K562 (cell line): Measurements from ENCODE around the gene ST6GALNAC6. TPM values are rescaled to one million over a fixed set of nuclear protein-coding genes. Genes with fewer than 3 reads are reported as not detected.

Source experiments
- CHAMP1 ChIP-seq: fragments of 450-650 bp; IDR thresholded peaks from 2 replicates; pipeline ENCODE4 v1.6.1; 2016; ENCODE audit warnings: mild to moderate bottlenecking
- MTA2 ChIP-seq: fragments of 450-650 bp; IDR thresholded peaks from 2 replicates; pipeline ENCODE4 v1.6.1; 2016; ENCODE audit warnings: low read depth
- MTA3 ChIP-seq: fragments of 450-650 bp; formaldehyde crosslinking; IDR thresholded peaks from 2 replicates; pipeline ENCODE4 v1.6.1; 2017; ENCODE audit warnings: mild to moderate bottlenecking, borderline replicate concordance
- NFE2 ChIP-seq: IDR thresholded peaks from 2 replicates; pipeline ENCODE4 v1.6.1; 2014; ENCODE audit warnings: antibody characterized with exemption, low read depth
- POLR2B ChIP-seq: fragments of 450-650 bp; IDR thresholded peaks from 2 replicates; pipeline ENCODE4 v1.6.1; 2018; ENCODE audit warnings: low read depth; ENCODE audit not compliant: partially characterized antibody
- POLR2G ChIP-seq: fragments of 200-400 bp; formaldehyde crosslinking; IDR thresholded peaks from 2 replicates; pipeline ENCODE4 v1.6.1; 2017; ENCODE audit warnings: low read depth, mild to moderate bottlenecking, antibody characterized with exemption, low read length, moderate library complexity
- REST ChIP-seq, 2 experiments: fragments of 450-650 bp; formaldehyde crosslinking in 1 of 2; IDR thresholded peaks; 2 replicates each; pipeline versions ENCODE4 v1.4.0 to v1.6.1; 2014 to 2020; ENCODE audit warnings: mild to moderate bottlenecking in 2 of 2, borderline replicate concordance in 1 of 2, low read depth in 1 of 2
- RFX7 ChIP-seq: fragments of 250-450 bp; sonication (Bioruptor Pico); IDR thresholded peaks from 2 replicates; pipeline ENCODE4 v1.5.1; 2021; ENCODE audit warnings: mild to moderate bottlenecking
- RUNX1 ChIP-seq: sonication (generic); IDR thresholded peaks from 2 replicates; pipeline ENCODE4 v1.6.1; 2016; ENCODE audit warnings: antibody characterized with exemption, low read depth
- TAF1 ChIP-seq: IDR thresholded peaks from 2 replicates; pipeline ENCODE4 v1.6.1; 2011; ENCODE audit warnings: mild to moderate bottlenecking, low read length, moderate library complexity; ENCODE audit not compliant: insufficient read depth, control insufficient read depth, severe bottlenecking; ENCODE audit errors: extremely low read depth
- USF2 ChIP-seq: sonication (generic); formaldehyde crosslinking; IDR thresholded peaks from 2 replicates; pipeline ENCODE4 v1.5.0; 2020; ENCODE audit warnings: missing genetic modification reagents
- ZBTB7A ChIP-seq: IDR thresholded peaks from 2 replicates; pipeline ENCODE4 v1.6.1; 2011; ENCODE audit warnings: low read depth, mild to moderate bottlenecking, low read length, moderate library complexity, borderline replicate concordance; ENCODE audit not compliant: control insufficient read depth
- ZNF224 ChIP-seq: sonication (generic); formaldehyde crosslinking; IDR thresholded peaks from 2 replicates; pipeline ENCODE4 v1.8.0; 2022; ENCODE audit warnings: mild to moderate bottlenecking, missing genetic modification reagents
- ZNF696 ChIP-seq: fragments of 250-450 bp; sonication (Bioruptor Pico); conservative IDR thresholded peaks from 2 replicates; pipeline ENCODE4 v1.4.0; 2020; ENCODE audit warnings: mild to moderate bottlenecking, moderate library complexity
- ZNF780A ChIP-seq: fragments of 250-450 bp; sonication (Bioruptor Pico); IDR thresholded peaks from 2 replicates; pipeline ENCODE4 v1.5.0; 2021; ENCODE audit warnings: mild to moderate bottlenecking
- polyA plus RNA-seq, 8 experiments: library from polyadenylated mRNA; depleted of rRNA in 4 of 8; stranded (reverse) in 5 of 8; unstranded in 3 of 8; fragments of >200 nt; fragmentation: Nextera tagmentation in 2 of 8; fragmentation: Illumina TruSeq in 1 of 8; extraction: Ambion mirVana in 2 of 8; extraction: Trizol in 1 of 8; gene quantifications; 2 replicates each; pipeline versions ENCODE4 v1.2.1 to v1.2.3, GENCODE V29; 2011 to 2014; ENCODE audit warnings: inconsistent platforms in 1 of 8, missing spikeins in 1 of 8
- total RNA-seq, 7 experiments: library from RNA; depleted of rRNA in 6 of 7; stranded (reverse); fragments of >200 nt in 6 of 7; fragmentation: Illumina TruSeq in 2 of 7; extraction: Trizol in 2 of 7; gene quantifications; 2 replicates each; pipeline versions ENCODE4 v1.2.1 to v1.2.3, GENCODE V29; 2011 to 2021; ENCODE audit warnings: low replicate concordance in 1 of 7

Gene ST6GALNAC6
- total and polyA plus RNA-seq, 9 of the 15 experiments (the other 6 are each of a cell fraction or from before 2014, with no cell fraction given), result 0.13 to 23.0 (median 14.5) TPM

DNA sequence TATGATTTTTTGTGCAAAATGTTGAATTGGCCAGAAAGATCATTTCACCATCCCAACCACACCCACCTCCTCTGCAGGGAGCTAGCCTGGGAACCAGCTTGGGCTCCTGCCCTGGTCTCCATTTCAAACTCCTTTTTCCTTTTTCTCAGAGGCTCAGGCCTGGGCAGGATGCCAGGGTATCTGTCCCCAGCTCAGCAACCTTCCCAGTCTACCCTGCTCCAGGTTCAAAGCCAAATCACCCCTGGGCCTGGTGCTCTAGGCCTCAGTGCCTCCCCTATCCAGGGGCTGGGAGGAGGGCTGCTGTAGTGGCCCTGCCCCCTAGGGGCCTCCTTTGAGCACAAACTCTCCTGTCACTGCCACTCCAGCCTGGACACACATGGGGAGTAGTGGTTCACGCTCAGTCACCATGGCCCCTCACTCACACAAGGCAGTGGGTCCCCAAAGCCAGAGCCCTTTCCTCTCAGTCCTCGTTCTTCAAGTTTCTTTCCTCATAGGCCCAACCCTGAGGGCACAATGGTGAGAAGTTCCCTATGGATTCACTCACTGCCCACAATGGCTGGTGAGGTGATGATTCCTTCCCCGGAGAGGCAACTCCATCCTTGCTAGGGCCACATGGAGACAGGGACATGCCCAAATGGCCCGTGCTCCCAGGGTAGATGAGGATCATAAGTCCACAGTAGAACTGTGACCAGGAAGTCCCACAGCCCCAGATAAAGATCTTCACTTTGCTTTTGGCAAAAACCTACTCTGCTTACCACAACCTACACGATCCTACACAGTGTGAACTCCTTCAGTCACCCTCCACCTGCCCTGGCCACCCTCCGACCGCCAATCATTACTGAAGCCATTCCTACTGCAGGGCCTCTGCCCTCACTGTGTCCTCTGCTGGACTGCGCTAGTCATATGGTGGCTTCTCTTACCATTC, 19.0 kb upstream of the ST6GALNAC6 start (continued):
- TF ChIP-seq REST (IDR thresholded peaks at IDR 0.05; ENCODE audit: borderline replicate concordance) (no peak; the same call in 1 of the 2 replicates), REST (CRISPR knock-in tag; IDR thresholded peaks at IDR 0.05; ENCODE audit: low read depth) (no peak), NFE2 (no peak), ZNF696 (CRISPR knock-in tag) (no peak), USF2 (CRISPR knock-in tag) (no peak), CHAMP1 (no peak), MTA3 (0 out of 2 replicates have a peak, but pooled peaks have one; percentile 44), RFX7 (CRISPR knock-in tag) (no peak), ZBTB7A (peak; percentile 74; the same call in 1 of the 2 replicates), MTA2 (no peak), ZNF224 (CRISPR knock-in tag) (no peak), POLR2G (0 out of 2 replicates have a peak, but pooled peaks have one; percentile 20), POLR2B (no peak), RUNX1 (0 out of 2 replicates have a peak, but pooled peaks have one; percentile 47), ZNF780A (CRISPR knock-in tag) (no peak), TAF1 (peak; percentile 27)
